Activated CD4-positive, alpha-beta T cell treated with anti-CD3 and anti-CD28 coated beads, Interleukin-2, amount 10 ng/mL, durations not matched to agents 24 days and 14 days (primary cell): ENCODE results near the gene THOC1. TPM values are rescaled to one million over a fixed set of nuclear protein-coding genes. Genes with fewer than 3 reads are reported as not detected.

ENCODE experiments used
- DNase-seq: peaks from one replicate; pipeline ENCODE4 v3.0.0; 2022
- H3K27ac Mint-ChIP-seq: one replicate; pipeline ENCODE4 v1.8.0; 2022; ENCODE audit warnings: mild to moderate bottlenecking, mixed read lengths
- H3K27me3 Mint-ChIP-seq: one replicate; pipeline ENCODE4 v1.8.0; 2022; ENCODE audit warnings: mixed read lengths
- H3K36me3 Mint-ChIP-seq: one replicate; pipeline ENCODE4 v1.8.0; 2022; ENCODE audit warnings: low read depth, mild to moderate bottlenecking, mixed read lengths
- H3K4me1 Mint-ChIP-seq: one replicate; pipeline ENCODE4 v1.8.0; 2021; ENCODE audit warnings: mixed read lengths
- H3K4me3 Mint-ChIP-seq: one replicate; pipeline ENCODE4 v1.8.0; 2022; ENCODE audit warnings: mild to moderate bottlenecking, moderate library complexity, mixed read lengths
- H3K9me3 Mint-ChIP-seq: one replicate; pipeline ENCODE4 v1.8.0; 2021; ENCODE audit warnings: mixed read lengths
- intact Hi-C: fragments of 100-400 bp; cut with micrococcal nuclease; formaldehyde crosslinking; loops from one replicate; pipeline ENCODE4 v1.15.1; 2023
- total RNA-seq: library from RNA; stranded (reverse); gene quantifications from 2 replicates; pipeline ENCODE4 v1.2.3, GENCODE V29; 2022

THOC1 gene
- total RNA-seq, 1 donor from 2014 or later = 78.9 TPM

DNA sequence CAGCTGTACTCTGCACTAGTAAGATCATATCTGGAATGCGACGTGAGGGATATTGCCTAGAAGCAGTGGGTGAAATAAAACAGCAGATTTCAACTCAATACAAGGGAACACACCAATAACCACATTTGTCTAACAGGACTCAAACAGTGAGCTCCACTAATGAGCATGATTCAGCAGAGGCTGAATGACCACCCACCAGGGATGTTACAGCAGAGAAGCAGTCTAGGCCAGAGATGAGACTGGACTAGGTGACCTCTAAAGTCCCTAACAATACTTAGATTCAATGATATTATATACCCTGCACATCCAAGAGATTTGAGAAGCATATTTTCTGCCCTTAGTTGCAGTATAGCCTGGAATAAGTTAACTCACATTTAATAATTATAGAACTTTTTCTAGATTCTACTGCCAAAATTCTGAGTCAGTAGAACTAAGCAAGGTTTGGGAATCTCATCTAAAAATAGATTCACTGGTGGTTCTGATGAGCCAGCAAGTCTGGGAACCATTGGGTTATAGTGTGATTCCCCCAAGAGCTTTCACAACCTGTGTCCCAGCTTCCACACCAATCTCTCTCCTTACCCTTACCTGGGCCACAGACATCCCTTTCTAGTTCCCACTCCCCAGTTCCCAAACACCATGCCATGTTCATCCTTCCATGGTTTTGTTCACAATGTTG, 6.3 kb downstream of the THOC1 start:
- intact Hi-C loops = no loop called here
- Mint-ChIP-seq H3K27me3 (no peaks in the 10 kb centered on the region), H3K27ac (no peak overlapping the region), H3K4me3 (no peak overlapping the region), H3K4me1 (peaks cover 13% of the 10 kb centered on the region), H3K9me3 (no peaks in the 10 kb centered on the region), H3K36me3 (peaks cover 53% of the 10 kb centered on the region)
- no peak for DNase-seq

DNA sequence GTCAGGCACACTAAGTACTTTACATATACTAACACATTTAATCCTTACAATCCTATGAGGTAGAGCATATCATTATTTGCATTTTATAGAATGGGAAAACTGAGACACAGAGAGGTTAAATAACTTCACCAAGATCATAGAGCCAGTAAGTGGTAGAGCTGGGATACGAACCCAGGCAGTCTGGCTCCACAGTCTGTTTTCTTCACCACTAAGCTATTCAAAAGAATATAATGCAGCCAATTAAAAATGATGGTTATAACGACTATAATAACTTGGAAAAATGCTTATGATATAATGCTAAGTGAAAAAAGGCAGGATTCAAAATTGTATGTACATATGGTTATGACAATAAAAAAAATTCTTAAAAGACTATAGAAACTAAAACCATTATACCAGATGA, 7.3 kb downstream of the THOC1 start:
- H3K4me3 Mint-ChIP-seq = no peak overlapping the region
- H3K9me3 Mint-ChIP-seq = no peaks in the 10 kb centered on the region
- H3K27me3 Mint-ChIP-seq = no peaks in the 10 kb centered on the region
- H3K27ac Mint-ChIP-seq = no peak overlapping the region
- H3K4me1 Mint-ChIP-seq = peaks cover 8% of the 10 kb centered on the region
- intact Hi-C loops = no loop called here
- no peak for DNase-seq
- H3K36me3 Mint-ChIP-seq = peaks cover 57% of the 10 kb centered on the region

DNA sequence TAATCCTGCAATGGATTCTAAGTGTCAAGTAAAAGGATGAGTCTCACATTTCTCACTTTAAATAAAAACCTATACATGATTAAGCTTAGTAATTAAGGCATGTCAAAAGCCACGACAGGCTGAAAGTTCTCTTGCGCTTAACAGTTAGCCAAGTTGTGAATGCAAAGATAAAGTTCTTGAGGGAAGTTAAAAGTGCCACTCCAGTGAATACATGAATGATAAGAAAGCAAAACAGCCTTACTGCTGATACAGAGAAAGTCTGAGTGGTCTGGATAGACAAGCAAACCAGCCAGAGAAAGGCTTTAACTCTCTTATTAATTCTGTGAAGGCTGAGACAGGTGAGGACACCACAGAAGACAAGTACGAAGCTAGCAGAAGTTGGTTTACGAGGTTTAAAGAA, 12.7 kb downstream of the THOC1 start:
- Mint-ChIP-seq H3K4me1 (peaks cover 2% of the 10 kb centered on the region), H3K36me3 (peaks cover 63% of the 10 kb centered on the region), H3K4me3 (no peak overlapping the region), H3K27ac (no peak overlapping the region), H3K27me3 (no peaks in the 10 kb centered on the region), H3K9me3 (no peaks in the 10 kb centered on the region)
- intact Hi-C loops = no loop called here
- DNase-seq = no peak

DNA sequence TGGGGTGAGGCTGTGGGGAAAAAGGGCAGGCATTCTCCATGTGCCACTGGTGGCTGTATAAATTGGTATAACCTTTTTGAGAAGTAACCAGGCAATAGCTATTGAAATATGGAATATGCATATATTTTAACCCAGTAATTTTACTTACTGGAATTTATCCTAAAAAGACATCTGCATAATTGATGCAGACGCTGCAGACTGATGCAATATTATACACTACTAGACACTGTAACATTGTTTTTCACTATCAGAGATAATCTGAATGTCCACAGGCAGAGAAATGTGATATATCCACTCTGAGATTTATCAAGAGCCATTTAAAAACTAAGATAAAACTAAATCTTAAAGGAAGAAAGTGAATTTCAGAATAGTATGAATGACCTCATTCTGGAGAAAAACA, 14.7 kb downstream of the THOC1 start:
- H3K27ac Mint-ChIP-seq = no peak overlapping the region
- H3K36me3 Mint-ChIP-seq = peaks cover 69% of the 10 kb centered on the region
- intact Hi-C loops = no loop called here
- DNase-seq = no peak
- H3K4me1 Mint-ChIP-seq = peaks cover 2% of the 10 kb centered on the region
- H3K9me3 Mint-ChIP-seq = no peaks in the 10 kb centered on the region
- H3K27me3 Mint-ChIP-seq = no peaks in the 10 kb centered on the region
- H3K4me3 Mint-ChIP-seq = no peak overlapping the region

DNA sequence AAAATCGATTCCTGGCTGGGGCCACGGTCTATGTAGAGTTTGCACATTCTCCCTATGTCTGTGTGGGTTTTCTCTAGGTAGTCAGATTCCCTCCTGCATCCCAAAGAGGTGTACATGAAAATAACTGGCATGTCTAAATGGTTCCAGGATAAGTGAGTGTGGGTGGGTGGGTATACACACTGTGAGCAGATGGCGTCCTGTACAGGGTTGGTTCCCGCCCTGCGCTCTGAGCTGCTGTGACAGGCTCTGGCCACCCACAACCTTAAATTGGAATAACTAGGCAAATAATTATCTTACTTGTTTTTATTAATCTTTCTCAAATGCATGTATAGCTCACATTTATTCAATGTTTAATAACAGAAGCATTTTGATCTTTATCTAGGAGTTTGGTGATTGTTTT, 16.3 kb downstream of the THOC1 start:
- H3K4me1 Mint-ChIP-seq = peaks cover 2% of the 10 kb centered on the region
- no peaks in the 10 kb centered on the region for H3K9me3 Mint-ChIP-seq
- H3K27ac Mint-ChIP-seq = no peak overlapping the region
- intact Hi-C loops = no loop called here
- no peak overlapping the region for H3K4me3 Mint-ChIP-seq
- H3K36me3 Mint-ChIP-seq = peaks cover 60% of the 10 kb centered on the region
- no peaks in the 10 kb centered on the region for H3K27me3 Mint-ChIP-seq
- DNase-seq = no peak

DNA sequence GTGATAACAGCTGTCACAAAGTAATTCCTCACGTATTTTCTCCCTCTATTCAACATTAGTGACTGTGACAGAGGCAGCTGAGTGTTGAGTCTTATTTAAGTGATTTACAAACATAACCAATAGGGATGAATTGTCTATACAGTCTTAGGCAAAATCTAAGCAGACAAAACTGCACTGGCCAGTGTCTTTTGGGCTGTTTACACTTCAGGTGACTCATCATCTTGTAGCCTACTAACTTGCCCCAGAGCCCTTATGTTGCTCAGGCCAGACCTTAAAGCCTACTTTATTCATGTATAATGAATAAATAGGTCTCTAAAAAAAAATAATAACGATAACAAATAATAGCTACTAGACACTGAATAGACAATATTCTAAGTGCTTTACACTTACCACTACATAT, 17.2 kb downstream of the THOC1 start:
- Mint-ChIP-seq H3K27me3 (no peaks in the 10 kb centered on the region), H3K27ac (no peak overlapping the region), H3K36me3 (peaks cover 55% of the 10 kb centered on the region), H3K4me1 (peaks cover 2% of the 10 kb centered on the region), H3K4me3 (no peak overlapping the region), H3K9me3 (no peaks in the 10 kb centered on the region)
- intact Hi-C loops = no loop called here
- DNase-seq = no peak

DNA sequence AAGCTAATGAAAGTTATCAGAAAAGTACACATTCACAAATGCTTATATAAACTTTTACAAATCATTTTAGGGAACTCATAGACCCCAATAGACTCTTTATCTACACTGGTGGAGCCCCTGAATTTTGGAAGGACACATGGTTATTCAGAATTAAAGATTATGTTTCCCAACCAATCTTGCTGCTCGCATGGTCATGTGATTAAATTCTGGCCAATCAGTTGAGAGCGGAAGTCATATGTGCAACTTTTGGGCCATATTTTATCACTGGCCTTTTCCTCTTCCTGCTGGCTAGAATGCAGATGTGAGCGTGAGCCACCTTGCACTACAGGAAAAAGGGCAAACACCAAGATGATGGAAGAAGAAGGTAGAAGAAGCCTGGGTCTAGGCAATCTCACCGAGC, 19.8 kb downstream of the THOC1 start:
- Mint-ChIP-seq H3K4me3 (no peak overlapping the region), H3K36me3 (peaks cover 56% of the 10 kb centered on the region), H3K27me3 (no peaks in the 10 kb centered on the region), H3K4me1 (no peaks in the 10 kb centered on the region), H3K9me3 (no peaks in the 10 kb centered on the region), H3K27ac (no peak overlapping the region)
- intact Hi-C loops = no loop called here
- no peak for DNase-seq

DNA sequence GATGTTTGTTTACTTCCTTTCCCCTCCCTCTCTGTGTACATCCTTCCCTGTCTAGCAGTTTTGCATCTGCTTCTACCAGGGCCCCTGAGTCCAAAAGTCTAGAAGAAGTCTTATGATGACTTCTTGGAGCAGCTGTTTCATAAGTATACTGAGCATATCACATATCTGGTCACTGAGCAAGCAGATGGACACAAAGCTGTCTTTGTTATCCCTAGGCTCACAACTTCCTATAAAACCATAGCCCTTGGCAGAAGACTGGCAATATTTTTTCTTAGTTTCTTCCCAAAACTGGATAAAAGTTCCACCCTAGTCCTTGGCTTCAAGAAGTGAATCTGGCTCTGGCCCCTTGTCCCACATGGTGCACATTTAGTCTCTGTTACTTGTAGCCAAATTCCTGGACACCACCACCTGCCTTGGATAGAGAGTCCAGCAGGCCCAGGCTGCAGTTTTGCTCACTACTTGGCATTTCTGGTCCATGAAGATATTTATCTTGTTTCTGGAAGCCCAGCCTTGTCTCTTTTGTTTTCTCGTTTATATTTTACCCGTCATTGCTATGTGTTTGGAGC, 22.5 kb downstream of the THOC1 start:
- H3K27ac Mint-ChIP-seq = no peak overlapping the region
- H3K4me3 Mint-ChIP-seq = no peak overlapping the region
- H3K27me3 Mint-ChIP-seq = no peaks in the 10 kb centered on the region
- intact Hi-C loops = no loop called here
- no peaks in the 10 kb centered on the region for H3K9me3 Mint-ChIP-seq
- DNase-seq = no peak
- no peaks in the 10 kb centered on the region for H3K4me1 Mint-ChIP-seq
- peaks cover 44% of the 10 kb centered on the region for H3K36me3 Mint-ChIP-seq

DNA sequence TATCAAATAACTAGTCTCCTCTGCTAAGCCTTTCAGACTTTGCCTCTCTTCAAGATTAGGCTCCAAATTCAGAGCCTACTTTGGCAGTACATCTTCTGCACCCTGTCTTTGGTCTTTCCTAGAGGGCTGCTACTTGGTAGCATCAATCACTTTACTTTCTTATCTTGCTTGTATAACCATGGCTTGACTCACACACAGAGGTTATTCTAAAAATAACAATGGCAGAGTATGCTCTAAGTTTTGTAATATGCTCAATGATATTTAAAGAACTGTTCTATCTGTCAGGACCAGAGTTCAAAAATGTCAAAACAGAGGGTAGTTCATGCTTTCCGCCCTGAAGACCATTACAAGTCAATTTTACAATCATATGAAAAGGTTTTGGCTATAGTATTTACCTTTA, 27.7 kb downstream of the THOC1 start:
- DNase-seq = no peak
- Mint-ChIP-seq H3K27me3 (no peaks in the 10 kb centered on the region), H3K4me1 (no peaks in the 10 kb centered on the region), H3K9me3 (no peaks in the 10 kb centered on the region), H3K27ac (no peak overlapping the region), H3K4me3 (no peak overlapping the region), H3K36me3 (peaks cover 28% of the 10 kb centered on the region)
- intact Hi-C loops = no loop called here

DNA sequence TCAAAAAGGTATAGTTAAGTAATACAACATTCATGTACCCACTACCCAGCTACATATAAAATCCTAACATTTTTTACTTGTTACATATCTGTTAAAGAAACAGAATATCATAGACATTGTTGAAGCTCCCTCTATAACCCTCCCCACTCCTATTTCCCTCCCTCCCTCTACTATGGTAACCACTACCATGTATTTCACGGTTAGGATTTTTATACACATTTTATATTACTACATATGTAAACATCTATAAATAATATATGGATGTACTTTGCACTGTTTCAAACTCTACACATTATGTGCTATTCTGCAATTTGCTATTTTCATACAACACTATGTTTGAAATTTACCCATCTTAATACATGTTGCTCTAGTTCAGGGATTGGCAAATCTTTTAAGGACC, 36.3 kb downstream of the THOC1 start:
- Mint-ChIP-seq H3K36me3 (peaks cover 26% of the 10 kb centered on the region), H3K27ac (no peak overlapping the region), H3K9me3 (no peaks in the 10 kb centered on the region), H3K27me3 (no peaks in the 10 kb centered on the region), H3K4me3 (no peak overlapping the region), H3K4me1 (no peaks in the 10 kb centered on the region)
- intact Hi-C loops = no loop called here
- DNase-seq = no peak

DNA sequence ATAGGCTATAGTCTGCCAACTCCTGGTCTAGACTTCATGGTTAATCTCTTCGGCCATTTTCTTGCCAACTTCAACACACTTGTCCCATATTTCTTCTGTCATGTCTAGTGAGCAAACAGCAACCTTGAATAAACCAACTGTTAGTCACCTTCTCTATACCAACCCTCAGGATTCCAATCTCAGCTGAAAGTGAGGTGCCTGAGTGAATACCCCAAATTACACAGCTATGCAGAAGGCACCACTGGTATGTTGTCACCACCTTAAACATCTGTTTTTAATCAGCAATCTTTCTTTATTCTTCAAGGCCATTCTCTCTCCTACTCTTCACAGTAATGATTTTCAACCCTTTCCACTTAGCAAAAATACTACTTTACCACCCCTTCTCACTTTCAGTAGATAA, 39.3 kb downstream of the THOC1 start:
- intact Hi-C loops = no loop called here
- DNase-seq = no peak
- H3K27me3 Mint-ChIP-seq = no peaks in the 10 kb centered on the region
- H3K36me3 Mint-ChIP-seq = peaks cover 43% of the 10 kb centered on the region
- no peak overlapping the region for H3K27ac Mint-ChIP-seq
- H3K4me1 Mint-ChIP-seq = no peaks in the 10 kb centered on the region
- no peaks in the 10 kb centered on the region for H3K9me3 Mint-ChIP-seq
- no peak overlapping the region for H3K4me3 Mint-ChIP-seq

DNA sequence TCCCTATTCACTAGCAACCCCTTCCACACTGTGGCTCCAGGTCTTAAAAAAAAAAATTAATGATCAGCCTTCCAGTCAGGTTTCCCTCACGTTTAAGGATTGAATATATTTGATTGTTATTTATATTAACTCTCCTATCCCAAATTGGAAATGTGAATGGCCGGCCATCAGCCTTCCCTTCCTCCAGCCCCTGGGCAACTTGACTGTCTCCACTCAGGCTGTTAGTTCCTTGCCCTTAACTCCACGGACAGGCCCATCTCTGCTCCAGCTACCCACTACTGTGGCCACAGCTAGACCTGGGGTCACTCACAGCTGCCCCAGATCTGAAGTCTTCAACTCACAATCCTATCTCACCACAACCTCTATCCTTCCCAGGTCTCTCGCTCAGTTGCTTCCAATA, 39.9 kb downstream of the THOC1 start:
- Mint-ChIP-seq H3K4me1 (no peaks in the 10 kb centered on the region), H3K27ac (no peak overlapping the region), H3K27me3 (no peaks in the 10 kb centered on the region), H3K36me3 (peaks cover 47% of the 10 kb centered on the region), H3K9me3 (no peaks in the 10 kb centered on the region), H3K4me3 (no peak overlapping the region)
- no peak for DNase-seq
- intact Hi-C loops = no loop called here

DNA sequence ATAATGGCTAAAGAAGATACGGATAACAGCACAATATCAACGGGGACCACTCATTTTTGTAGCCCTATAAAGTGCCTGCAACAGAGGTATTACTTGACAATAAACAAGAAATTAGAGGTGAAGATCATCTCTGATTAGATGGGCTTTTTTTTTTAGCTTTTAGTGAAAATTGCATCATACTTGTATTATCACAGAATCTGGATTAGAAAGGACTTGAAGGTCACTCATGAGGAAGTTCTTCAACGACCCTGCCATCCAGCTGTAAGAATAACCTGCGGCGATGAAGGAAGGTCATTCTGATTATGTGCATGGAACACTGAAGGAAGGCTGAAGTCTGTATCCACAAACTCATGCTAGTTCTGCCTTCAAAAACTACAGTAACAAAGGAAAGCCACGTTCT, 40.5 kb downstream of the THOC1 start:
- H3K27me3 Mint-ChIP-seq = no peaks in the 10 kb centered on the region
- H3K27ac Mint-ChIP-seq = no peak overlapping the region
- no peaks in the 10 kb centered on the region for H3K9me3 Mint-ChIP-seq
- DNase-seq = no peak
- no peaks in the 10 kb centered on the region for H3K4me1 Mint-ChIP-seq
- peaks cover 52% of the 10 kb centered on the region for H3K36me3 Mint-ChIP-seq
- H3K4me3 Mint-ChIP-seq = no peak overlapping the region
- intact Hi-C loops = no loop called here

DNA sequence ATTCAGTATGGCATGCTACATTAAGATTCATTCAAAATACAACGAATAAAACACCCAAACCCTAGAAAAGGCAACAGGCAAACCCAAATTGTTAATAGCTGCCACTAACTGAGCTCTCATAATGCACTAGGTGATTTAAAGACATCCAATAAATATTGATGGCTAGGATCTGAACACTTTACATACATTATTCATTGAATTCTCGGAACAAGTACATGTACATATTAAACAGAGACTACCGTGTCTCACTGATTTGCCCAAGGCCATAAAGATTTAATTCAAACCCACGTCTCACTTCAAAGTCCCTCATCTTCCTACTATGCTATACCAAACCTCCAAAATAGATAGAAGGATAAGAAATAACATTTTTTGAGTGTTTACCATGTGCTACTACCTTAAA, 42.1 kb downstream of the THOC1 start:
- intact Hi-C loops = no loop called here
- Mint-ChIP-seq H3K36me3 (peaks cover 59% of the 10 kb centered on the region), H3K4me3 (no peak overlapping the region), H3K4me1 (no peaks in the 10 kb centered on the region), H3K27ac (no peak overlapping the region), H3K9me3 (no peaks in the 10 kb centered on the region), H3K27me3 (no peaks in the 10 kb centered on the region)
- no peak for DNase-seq

DNA sequence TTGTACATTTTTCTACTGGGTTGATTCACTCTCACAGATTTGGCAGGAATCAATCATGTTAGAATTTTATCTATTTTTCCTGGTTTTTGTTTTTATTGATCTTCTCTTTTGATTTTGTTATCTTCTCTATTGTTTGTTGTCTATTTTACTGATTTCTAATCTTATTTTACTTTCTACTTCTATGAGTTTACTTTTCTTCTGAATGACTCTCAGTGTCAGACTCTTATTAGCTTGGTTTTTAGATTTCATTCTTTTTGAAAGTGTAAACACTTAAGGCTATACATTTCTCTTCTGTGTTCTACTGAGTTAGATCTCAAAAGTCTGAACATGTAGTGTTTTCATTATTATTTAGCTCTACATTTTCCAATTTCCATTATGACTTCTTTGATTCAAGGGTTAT, 47.1 kb downstream of the THOC1 start:
- H3K4me1 Mint-ChIP-seq = no peaks in the 10 kb centered on the region

More for the DNA sequence above, 47.1 kb downstream of the THOC1 start:
- H3K9me3 Mint-ChIP-seq = no peaks in the 10 kb centered on the region
- H3K36me3 Mint-ChIP-seq = peaks cover 60% of the 10 kb centered on the region
- H3K4me3 Mint-ChIP-seq = no peak overlapping the region
- no peak for DNase-seq
- H3K27me3 Mint-ChIP-seq = no peaks in the 10 kb centered on the region
- no peak overlapping the region for H3K27ac Mint-ChIP-seq
- intact Hi-C loops = no loop called here
